Erythroblast (primary cell): Measurements from ENCODE around the gene PARP2.
"Not testable (repeated sequence)": the region's sequence is repeated elsewhere in the genome, so short reads cannot be mapped to it uniquely, and the experiment has no call there.

Experiments
- DNase-seq, 2 experiments: peaks; one replicate each; lab custom pipeline; 2025; lab: John Stamatoyannopoulos, UW
- GATA1 ChIP-seq: IDR thresholded peaks from 2 replicates; pipeline ENCODE4 v1.6.1; 2011; ENCODE audit warnings: low read depth, mild to moderate bottlenecking, control low read depth, low read length, moderate library complexity
- POLR2A ChIP-seq: IDR thresholded peaks from 2 replicates; pipeline ENCODE4 v1.6.1; 2011; ENCODE audit warnings: mild to moderate bottlenecking, low read length

Gene PARP2

DNA sequence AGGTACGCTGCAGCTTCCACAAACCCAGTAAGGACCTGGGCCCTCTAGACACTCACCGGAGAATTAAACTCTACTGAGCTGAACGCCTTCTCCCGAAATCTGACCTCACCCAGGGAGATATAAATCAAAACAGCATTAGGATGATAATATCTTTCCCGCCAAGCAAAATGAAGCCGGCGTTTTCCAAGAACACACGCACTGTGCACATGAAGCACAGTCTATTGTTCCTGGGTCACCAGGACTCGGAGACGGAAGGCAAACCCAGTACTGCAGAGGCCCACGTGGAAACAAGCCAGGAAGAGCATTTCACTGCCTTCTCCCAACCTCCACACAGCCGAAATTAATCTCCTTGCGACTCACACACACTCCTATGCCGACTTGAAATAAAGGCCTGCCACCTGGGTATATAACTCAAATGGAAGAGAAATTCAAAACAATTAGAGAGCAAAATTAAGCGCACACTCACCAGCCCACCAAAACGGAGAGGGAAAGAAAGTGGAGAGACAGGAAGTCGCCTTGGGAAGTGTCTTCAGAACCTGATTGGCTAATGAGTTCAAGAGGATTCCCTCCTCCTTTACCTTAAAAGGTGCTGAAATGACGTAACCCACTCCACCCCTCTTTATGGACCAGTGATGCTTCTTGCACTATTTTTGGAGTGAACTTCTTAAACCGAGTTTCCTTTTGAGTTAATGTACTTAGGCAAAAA is 10.5 kb upstream of the PARP2 start, which contains the start of gene CCNB1IP1:
CCNB1IP1 (minus strand) TSS at position 492 of the 706 bp plus-strand sequence. CDS start 16,756 bp downstream, outside the sequence.
- peak; percentile 63 to 76 for DNase-seq
- TF ChIP-seq GATA1 (no peak), POLR2A (peak; percentile 53)

DNA sequence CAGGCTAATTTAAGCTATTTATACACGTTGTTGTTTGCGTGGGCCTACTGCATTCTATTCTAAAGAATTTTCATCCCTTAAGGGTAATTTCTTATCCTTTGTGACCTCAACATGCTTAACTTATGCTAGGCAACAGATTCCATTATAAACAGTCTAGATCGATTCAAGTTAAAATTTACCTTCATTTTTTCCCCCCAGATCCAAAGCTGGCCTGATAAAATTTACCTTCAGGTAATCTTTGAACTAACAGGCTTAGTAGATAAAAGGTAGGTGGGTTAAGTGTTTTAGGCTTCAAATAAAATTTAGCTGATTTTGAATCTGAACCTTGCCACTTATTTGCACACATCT is 10.0 kb upstream of the PARP2 start:
- DNase-seq = no peak
- TF ChIP-seq POLR2A (no peak), GATA1 (no peak)

GRCh38 chr14:20334017-20334416 is 9.4 kb upstream of the PARP2 start:
- TF ChIP-seq GATA1 (no peak), POLR2A (no peak)

DNA sequence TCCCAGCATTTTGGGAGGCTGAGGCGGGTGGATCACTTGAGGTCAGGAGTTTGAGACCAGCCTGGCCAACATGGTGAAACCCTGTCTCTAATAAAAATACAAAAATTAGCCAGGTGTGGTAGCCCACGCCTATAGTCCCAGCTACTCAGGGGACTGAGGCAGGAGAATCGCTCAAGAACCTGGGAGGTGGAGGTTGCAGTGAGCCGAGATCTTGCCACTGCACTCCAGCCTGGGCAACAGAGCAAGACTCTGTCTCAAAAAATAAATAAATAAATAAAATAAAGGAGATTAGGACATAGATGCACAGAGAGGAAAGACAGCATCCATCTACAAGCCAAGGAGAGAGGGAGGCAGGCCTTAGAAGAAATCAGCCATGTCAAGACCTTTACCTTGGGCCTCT is 2.4 kb upstream of the PARP2 start:
- DNase-seq = peak in 1 of 2 experiments; percentile 21

More at GRCh38 chr14:20334017-20334416, 9.4 kb upstream of the PARP2 start:
- no peak for DNase-seq

DNA sequence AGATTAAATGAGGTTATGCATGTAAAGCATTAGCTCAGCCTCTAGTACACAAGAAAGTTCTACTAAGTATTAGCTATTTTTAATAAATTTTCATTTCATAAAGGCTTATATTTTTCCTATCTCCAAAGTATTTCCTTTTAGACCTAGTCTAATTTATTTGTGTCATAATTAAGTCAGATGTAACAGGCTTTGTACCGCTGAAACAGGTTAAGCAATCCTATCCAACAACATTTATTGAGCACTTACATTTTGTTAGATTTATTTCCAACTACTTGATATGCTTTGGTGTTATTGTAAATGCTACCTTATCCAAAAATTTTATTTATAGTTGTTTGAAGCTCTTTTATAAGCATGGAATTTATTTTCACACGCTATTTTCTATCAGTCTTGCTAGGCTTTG is 1.8 kb upstream of the PARP2 start:
- peak in 1 of 2 experiments; percentile 26 for DNase-seq
- TF ChIP-seq POLR2A = no peak
- TF ChIP-seq GATA1 = no peak

DNA sequence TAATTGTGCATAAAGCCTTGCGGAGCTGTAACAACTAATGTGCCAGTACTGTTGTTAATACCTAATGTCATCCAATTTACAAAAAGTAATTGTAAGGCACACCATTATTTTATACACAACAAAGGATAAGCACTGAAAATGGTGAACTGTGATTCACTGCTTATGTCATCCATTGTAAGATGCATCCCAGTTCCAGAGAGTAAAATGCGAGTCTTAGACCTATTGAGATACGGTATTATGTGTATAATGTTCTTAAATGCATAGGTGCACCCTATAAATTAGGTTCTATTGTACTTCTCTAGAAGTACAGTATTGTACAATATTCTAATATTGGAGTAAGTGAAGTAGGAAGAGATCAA is 406 bp downstream of the PARP2 start:
- DNase-seq = peak; percentile 59 to 76
- TF ChIP-seq POLR2A = no peak
- no peak for TF ChIP-seq GATA1

- no peak for DNase-seq
- TF ChIP-seq GATA1 = no peak
- TF ChIP-seq POLR2A = no peak
Measured at GRCh38 chr14:20345366-20345765, 1.9 kb downstream of the PARP2 start.

GRCh38 chr14:20346713-20347112 is 3.3 kb downstream of the PARP2 start:
- TF ChIP-seq GATA1 = no peak
- no peak for TF ChIP-seq POLR2A
- no peak for DNase-seq

DNA sequence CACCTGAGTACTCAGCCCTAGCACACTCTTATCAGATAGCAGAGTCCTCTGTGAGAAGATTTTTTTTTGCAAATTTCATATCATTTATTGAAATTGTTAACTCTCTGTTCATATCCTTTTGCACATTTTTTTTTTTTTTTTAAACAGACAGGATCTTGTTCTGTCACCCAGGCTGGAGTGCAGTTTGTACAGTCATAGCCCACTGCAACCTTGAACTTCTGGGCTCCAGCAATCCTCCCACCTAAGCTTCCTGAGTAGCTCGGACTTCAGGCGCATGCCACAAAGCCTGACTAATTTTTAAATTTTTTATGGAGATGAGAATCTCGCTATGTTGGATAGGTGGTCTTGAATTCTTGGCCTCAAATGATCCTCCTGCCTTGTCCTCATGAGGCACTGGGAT is 4.3 kb downstream of the PARP2 start:
- DNase-seq = no peak
- TF ChIP-seq POLR2A (no peak), GATA1 (no peak)

DNA sequence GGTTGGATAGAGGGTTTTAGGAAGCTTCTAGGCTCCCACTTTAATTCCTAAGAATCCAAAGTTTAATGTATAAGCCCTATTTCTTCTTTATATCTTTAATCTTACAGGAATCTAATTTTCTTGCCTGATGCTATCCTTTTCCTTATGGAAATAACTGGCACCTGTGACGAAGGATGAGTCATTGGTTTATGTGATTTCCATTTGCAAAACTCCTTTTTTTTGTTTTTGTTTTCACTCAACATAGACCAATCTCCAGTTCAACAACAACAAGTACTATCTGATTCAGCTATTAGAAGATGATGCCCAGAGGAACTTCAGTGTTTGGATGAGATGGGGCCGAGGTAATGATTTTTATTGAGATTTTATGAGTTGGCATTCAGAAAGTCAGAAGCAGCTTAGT is 6.8 kb downstream of the PARP2 start:
- no peak for TF ChIP-seq POLR2A
- TF ChIP-seq GATA1 = no peak
- no peak for DNase-seq

DNA sequence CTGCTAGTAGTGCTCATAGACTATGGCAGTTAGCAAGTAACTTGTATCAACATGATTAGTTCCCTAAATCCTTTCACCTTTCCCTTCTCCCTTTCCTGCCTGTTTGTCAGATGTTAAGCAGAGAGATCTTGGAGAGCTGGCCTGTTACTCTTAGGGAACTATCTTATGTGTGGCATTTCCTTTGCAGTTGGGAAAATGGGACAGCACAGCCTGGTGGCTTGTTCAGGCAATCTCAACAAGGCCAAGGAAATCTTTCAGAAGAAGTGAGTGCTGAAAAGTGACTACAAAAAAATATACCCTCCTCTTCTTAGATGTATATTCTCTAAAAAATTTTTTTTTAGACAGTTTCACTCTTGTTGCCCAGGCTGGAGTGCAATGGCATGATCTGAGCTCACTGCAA is 7.4 kb downstream of the PARP2 start:
- TF ChIP-seq GATA1 (no peak), POLR2A (no peak)
- DNase-seq = no peak

DNA sequence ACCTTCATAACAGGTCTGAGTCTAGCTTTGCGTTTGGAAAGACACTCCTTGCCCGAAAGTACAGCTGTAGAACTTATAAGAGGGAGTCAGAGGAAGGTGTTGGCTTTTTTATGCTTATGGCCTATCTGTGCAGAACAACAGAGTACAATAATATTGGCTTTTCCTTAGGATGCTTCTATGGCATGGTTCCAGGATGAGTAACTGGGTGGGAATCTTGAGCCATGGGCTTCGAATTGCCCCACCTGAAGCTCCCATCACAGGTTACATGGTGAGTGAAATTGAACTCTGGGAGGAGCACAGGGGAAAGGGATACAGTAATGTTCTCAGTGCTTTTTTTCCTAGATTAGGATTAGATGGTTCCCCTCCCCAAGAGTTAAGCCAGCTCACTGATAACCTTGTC is 13.0 kb downstream of the PARP2 start:
- no peak for TF ChIP-seq GATA1
- no peak for TF ChIP-seq POLR2A

GRCh38 chr14:20358474-20358873 is 15.0 kb downstream of the PARP2 start:
- not testable (repeated sequence) for DNase-seq

More for the DNA sequence above, 13.0 kb downstream of the PARP2 start:
- no peak for DNase-seq

- DNase-seq = no peak
- TF ChIP-seq GATA1 (no peak), POLR2A (no peak)
Measured at GRCh38 chr14:20365928-20366327, 22.5 kb downstream of the PARP2 start.

- DNase-seq = no peak
- TF ChIP-seq GATA1 = no peak
- TF ChIP-seq POLR2A = no peak
Measured at GRCh38 chr14:20372796-20373195, 29.4 kb downstream of the PARP2 start.

DNA sequence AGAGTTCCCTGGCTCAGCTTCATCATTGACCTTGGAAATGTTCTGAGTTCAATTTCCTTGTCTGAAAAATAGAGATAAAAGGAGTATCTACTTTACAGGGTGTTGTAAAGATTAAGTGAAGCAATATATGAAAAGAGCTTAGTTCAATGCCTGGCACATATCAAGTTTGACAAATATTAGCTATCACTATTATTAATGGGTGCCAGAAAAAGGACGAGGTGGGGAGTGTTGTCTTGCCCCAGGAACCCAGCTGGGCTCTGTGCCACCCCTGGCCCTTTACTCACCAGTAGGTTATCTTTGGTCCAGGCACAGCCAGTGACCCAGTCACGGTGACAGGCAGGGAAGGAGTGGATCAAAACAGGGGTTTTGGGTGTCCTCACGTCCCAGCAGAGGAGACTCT is 32.0 kb downstream of the PARP2 start:
- no peak for DNase-seq
- TF ChIP-seq GATA1 = no peak
- TF ChIP-seq POLR2A = no peak
